ENCODE measurements around the gene CBFA2T3.

DNA sequence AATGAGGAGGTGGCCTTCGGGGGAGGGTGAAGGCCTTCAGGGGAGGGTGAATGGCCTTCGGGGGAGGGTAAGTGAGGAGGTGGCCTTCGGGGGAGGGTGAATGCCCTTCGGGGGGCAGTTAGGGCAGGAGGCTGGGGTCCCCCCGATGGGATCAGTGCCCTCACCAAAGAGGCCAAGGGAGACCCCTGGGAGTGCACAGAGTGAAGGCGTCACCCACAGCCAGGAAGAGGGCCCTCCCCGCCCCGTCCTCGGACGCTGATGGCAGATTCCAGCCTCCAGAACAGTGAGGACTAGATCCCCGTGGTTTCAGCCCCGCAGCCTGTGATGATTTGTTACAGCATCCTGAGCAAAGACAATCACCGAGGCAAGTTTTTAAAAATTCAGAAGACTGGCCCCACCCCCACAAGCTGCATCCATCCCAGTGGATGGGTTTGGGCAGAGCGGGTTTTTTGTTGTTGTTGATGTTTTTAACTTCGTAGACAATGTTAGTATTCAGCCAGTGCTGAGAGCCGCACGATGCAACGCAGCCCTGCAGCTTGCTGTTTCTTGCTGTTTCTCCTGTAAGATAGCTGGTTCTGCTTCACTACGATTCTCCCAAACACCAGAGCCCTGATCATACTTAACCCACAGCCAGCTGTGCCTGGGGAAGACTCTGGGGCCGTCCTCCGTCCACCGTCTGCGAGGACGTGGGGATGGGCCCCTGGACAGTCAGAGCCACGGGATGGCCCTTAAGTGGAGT is 40.7 kb upstream of the CBFA2T3 start:
- no peak for TF ChIP-seq POLR2A (IDR thresholded peaks at IDR 0.05)
- TF ChIP-seq, protein P1, sequence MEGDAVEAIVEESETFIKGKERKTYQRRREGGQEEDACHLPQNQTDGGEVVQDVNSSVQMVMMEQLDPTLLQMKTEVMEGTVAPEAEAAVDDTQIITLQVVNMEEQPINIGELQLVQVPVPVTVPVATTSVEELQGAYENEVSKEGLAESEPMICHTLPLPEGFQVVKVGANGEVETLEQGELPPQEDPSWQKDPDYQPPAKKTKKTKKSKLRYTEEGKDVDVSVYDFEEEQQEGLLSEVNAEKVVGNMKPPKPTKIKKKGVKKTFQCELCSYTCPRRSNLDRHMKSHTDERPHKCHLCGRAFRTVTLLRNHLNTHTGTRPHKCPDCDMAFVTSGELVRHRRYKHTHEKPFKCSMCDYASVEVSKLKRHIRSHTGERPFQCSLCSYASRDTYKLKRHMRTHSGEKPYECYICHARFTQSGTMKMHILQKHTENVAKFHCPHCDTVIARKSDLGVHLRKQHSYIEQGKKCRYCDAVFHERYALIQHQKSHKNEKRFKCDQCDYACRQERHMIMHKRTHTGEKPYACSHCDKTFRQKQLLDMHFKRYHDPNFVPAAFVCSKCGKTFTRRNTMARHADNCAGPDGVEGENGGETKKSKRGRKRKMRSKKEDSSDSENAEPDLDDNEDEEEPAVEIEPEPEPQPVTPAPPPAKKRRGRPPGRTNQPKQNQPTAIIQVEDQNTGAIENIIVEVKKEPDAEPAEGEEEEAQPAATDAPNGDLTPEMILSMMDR (IDR thresholded peaks at IDR 0.05): no peak
